ENCODE measurements around the gene CCR1.
"Not testable (repeated sequence)": the region's sequence is repeated elsewhere in the genome, so short reads cannot be mapped to it uniquely, and the experiment has no call there.

The CCR1 gene

DNA sequence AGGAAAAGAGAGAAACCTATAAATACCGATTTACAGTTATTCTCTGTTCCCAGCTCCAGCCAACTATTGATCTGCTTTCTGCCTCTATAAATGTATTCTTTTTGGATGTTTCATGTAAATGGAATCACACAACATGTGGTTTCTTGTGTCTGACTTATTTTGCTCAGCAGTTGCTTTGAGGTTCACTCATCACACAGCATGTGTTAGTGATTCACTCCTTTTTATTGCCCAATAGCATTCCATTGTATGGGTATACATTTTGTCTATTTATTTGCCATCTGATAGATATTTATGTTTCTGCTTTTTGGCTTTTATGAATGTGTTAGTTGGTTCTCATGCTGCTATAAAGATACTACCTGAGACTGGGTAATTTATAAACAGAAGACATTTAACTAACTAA, 23.6 kb downstream of the CCR1 start:
- in situ Hi-C loops (cut with HindIII; ENCODE audit: low sequenced_read_pairs), result no loop called here

DNA sequence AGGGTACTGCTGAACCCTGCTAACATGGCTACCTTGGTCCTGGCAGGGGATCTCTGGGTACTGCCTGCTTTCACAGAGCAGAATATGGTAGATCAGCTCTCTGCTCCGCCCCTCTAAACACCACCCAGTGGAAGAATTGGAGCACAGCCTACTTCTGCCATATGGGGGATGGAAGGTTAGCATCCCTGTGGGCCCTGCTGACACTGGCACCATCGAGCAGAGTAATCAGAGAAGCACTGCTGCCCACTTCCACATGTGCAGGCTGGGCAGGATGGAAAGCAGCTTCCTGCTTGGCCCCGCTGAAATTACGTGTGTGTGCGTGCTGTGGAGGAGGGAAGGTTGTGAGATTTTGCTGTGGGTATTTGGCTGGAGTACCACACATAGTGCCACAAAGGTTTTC, 24.8 kb downstream of the CCR1 start:
- in situ Hi-C loops (cut with HindIII; ENCODE audit: low sequenced_read_pairs), result no loop called here

DNA sequence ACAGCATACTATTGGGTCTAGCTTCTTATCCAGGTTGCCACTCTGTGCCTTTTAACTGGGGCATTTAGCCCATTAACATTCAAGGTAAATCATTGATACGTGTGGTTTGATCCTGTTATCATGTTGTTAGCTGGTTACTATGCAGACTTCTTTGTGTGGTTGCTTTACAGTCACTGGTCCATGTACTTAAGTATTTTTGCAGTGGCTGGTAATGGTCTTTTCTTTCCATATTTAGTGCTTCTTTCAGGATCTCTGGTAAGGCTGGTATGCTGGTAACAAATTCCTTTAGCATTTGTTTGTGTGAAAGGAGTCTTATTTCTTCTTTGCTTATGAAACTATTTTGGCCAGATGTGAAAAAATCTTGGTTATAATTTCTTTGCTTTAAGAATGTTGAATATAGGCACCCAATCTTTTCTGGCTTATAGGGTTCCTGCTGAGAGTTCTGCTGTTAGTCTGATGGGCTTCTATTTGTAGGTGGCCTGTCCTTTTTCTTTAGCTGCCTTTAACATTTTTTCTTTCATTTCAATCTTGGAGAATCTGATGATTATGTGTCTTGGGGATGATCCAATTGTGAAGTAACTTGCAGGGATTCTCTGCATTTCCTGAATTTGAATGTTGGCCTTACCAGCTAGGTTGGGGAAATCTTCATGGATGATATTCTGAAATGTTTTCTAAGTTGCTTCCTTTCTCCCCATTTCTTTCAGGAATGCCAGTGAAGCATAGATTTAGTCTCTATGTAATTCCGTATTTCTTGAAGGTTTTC, 39.3 kb downstream of the CCR1 start:
- in situ Hi-C loops (cut with HindIII; ENCODE audit: low sequenced_read_pairs), result no loop called here

DNA sequence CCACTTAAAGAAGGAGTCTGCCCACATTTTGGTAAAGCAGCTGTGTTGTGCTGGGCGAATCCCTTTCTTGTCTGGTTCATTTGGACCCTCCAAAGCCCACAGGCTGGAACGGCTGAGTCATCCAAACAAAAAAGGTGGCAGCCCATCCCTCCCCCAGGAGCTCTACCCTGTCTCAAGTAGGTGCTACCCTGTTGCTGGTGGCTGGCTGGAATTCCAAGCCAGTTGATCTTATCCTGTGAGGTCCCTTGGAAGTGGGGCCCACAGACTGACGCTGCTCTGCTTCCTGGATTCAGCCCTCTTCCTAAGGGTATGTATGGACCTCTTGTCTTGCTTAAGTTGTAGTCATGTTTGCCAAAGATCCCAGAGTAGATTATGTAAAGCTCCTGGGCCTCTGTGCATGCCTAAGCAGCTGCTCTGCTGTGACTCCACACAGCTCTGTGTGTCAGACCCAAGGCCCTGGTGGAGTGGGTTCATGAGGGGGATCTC, 44.5 kb downstream of the CCR1 start:
- in situ Hi-C loops (cut with HindIII; ENCODE audit: low sequenced_read_pairs), result no loop called here

DNA sequence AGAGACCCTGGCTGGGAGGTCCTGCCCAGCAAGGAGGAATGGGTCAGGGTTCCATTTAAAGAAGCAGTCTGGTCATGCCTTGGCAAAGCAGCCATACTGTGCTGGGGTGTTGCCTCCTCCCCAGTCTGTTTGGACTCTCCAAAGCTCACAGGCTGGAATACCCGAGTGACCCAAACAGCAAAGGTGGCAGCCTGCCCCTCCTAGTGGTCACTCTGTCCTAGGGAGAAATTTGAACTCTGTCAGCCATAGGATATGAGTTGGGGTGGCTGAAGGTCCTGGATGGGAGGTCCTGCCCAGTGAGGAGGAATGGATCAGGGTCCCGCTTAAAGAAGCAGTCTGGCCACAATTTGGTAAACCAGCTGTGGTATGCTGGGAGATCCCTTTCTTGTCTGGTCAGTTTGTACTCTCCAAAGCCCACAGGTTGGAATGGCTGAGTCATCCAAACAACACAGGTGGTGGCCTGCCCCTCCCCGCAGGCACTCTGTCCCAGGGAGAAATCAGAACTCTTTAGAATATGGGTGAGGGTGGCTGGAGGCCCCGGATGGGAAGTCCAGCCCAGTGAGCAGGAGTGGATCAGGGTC, 45.0 kb downstream of the CCR1 start:
- in situ Hi-C loops (cut with HindIII; ENCODE audit: low sequenced_read_pairs), result no loop called here

DNA sequence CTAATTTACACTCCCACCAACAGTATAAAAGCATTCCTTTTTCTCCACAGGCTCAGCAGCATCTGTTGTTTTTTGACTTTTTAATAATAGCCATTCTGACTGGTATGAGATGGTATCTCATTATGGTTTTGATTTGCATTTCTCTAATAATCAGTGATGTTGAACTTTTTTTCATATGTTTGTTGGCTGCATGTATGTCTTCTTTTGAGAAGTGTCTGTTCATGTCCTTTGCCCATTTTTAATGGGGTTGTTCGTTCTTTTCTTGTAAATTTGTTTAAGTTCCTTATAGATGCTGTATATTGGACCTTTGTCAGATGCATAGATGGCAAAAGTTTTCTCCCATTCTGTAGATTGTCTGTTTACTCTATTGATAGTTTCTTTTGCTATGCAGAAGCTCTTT, 50.4 kb downstream of the CCR1 start:
- in situ Hi-C loops (cut with HindIII; ENCODE audit: low sequenced_read_pairs), result not testable (repeated sequence)

DNA sequence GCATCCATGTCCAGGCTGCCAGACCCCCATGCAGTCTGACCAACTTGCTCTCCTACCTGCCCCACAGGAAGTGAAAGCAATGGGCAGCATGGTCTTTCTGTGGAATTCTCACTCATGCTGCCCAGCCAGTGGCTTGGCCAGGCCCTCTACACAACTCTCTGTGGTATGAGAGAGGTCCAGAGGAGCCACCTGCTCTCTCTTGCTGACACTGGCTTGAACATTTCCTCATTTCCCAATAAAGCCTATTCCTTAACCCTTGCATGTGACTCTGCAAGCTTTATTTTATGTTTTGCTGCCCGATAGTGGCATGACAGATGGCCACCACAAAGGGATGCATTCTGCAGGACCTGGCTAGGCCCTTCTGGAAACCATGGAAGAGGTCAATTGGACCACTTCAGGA, 53.8 kb downstream of the CCR1 start:
- in situ Hi-C loops (cut with HindIII; ENCODE audit: low sequenced_read_pairs), result no loop called here
